GM12878 (cell line): Measurements from ENCODE around the gene MMP12. TPM values are rescaled to one million over a fixed set of nuclear protein-coding genes. Genes with fewer than 3 reads are reported as not detected.

Source experiments
- ATAC-seq: fragments of 200-7000 bp; cut with Tn5 transposase; 3 replicates; pipeline ENCODE4 v1.9.1; 2020; ENCODE audit warnings: mild to moderate bottlenecking, moderate library complexity
- BruUV-seq: library from RNA; stranded (reverse); fragments of 400-500 nt; replicated peaks from 2 replicates; lab custom pipeline; 2021; lab: Mats Ljungman, UMichigan
- CTCF ChIA-PET: fragments of 300-600 bp; sonication (Branson Sonifier 250); formaldehyde crosslinking; extraction: SDS; loops from one replicate; lab custom pipeline; 2021; ENCODE audit warnings: inconsistent platforms; lab: Yijun Ruan, JAX
- POLR2A ChIA-PET: fragments of 350-600 bp; formaldehyde crosslinking; extraction: SDS; loops from one replicate; lab custom pipeline; 2021; ENCODE audit warnings: inconsistent platforms; lab: Charles Lee
- RAD21 ChIA-PET: fragments of 300-600 bp; sonication (Branson Sonifier 250); formaldehyde crosslinking; loops from one replicate; lab custom pipeline; 2023; ENCODE audit warnings: antibody characterized with exemption; ENCODE audit not compliant: unreplicated experiment; lab: Charles Lee
- SMC1A ChIA-PET: fragments of 300-600 bp; sonication (Branson Sonifier 250); formaldehyde crosslinking; loops from one replicate; lab custom pipeline; 2023; ENCODE audit not compliant: unreplicated experiment, uncharacterized antibody; lab: Charles Lee
- DNase-seq: peaks from one replicate; pipeline ENCODE4 v3.0.0-alpha.2; 2011; ENCODE audit warnings: low read depth, low spot score
- FAIRE-seq: peaks from 3 replicates; lab custom pipeline; 2011; peaks lifted over from hg19 to GRCh38; lab: Jason Lieb, UNC
- H2AFZ ChIP-seq: 2 replicates; pipeline ENCODE4 v1.6.0; 2011; ENCODE audit warnings: low read depth, low read length, control low read depth; ENCODE audit not compliant: control insufficient read depth
- H3K27ac ChIP-seq: 2 replicates; pipeline ENCODE4 v1.5.1; 2011; ENCODE audit warnings: control low read depth; ENCODE audit not compliant: control insufficient read depth, insufficient read depth
- H3K27me3 ChIP-seq, 2 experiments: replicated peaks in 1 of 2; 2 replicates each; pipeline versions ENCODE4 v1.6.0 to v1.6.1; 2011; ENCODE audit warnings: low read length in 1 of 2; ENCODE audit not compliant: control insufficient read depth in 2 of 2, insufficient read depth in 2 of 2
- H3K36me3 ChIP-seq, 2 experiments: 2 replicates each; pipeline ENCODE4 v1.5.1; 2011; ENCODE audit warnings: low read length in 1 of 2; ENCODE audit not compliant: control insufficient read depth in 2 of 2, insufficient read depth in 2 of 2
- H3K4me1 ChIP-seq: 2 replicates; pipeline ENCODE4 v1.6.1; 2011; ENCODE audit warnings: mild to moderate bottlenecking, low read length, moderate library complexity, mixed read lengths; ENCODE audit not compliant: control insufficient read depth, insufficient read depth
- H3K4me2 ChIP-seq: 2 replicates; pipeline ENCODE4 v1.6.0; 2011; ENCODE audit warnings: control low read depth; ENCODE audit not compliant: control insufficient read depth, insufficient read depth
- H3K4me3 ChIP-seq: fragments of 200-600 bp; sonication (generic); 2 replicates; pipeline ENCODE4 v1.5.1; 2016
- H3K79me2 ChIP-seq: 2 replicates; pipeline ENCODE4 v1.6.0; 2011; ENCODE audit warnings: low read length; ENCODE audit not compliant: control insufficient read depth, insufficient read depth
- H3K9ac ChIP-seq: 2 replicates; pipeline ENCODE4 v1.8.0; 2011; ENCODE audit warnings: low read length, control low read depth, mixed read lengths; ENCODE audit not compliant: control insufficient read depth, insufficient read depth
- H3K9me3 ChIP-seq: replicated peaks from 3 replicates; pipeline ENCODE4 v1.5.1; 2011; ENCODE audit warnings: mild to moderate bottlenecking, low read length; ENCODE audit not compliant: control insufficient read depth, insufficient read depth
- H4K20me1 ChIP-seq: 2 replicates; pipeline ENCODE4 v1.6.0; 2011; ENCODE audit not compliant: control insufficient read depth, insufficient read depth
- CBX3 ChIP-seq: fragments of 200-600 bp; sonication (generic); IDR thresholded peaks from 2 replicates; pipeline ENCODE4 v1.6.1; 2016; ENCODE audit warnings: low read depth, borderline replicate concordance
- CUX1 ChIP-seq: IDR thresholded peaks from 2 replicates; pipeline ENCODE4 v1.6.1; 2012; ENCODE audit warnings: improper control_type of control experiment, low read depth, low read length; ENCODE audit not compliant: insufficient replicate concordance
- ESRRA ChIP-seq: IDR thresholded peaks from 2 replicates; pipeline ENCODE4 v1.6.1; 2012; ENCODE audit warnings: mild to moderate bottlenecking, low read length, improper control_type of control experiment
- ZBTB11 ChIP-seq: fragments of 450-650 bp; formaldehyde crosslinking; IDR thresholded peaks from 2 replicates; pipeline ENCODE4 v1.5.0; 2022; ENCODE audit warnings: mild to moderate bottlenecking, missing genetic modification characterization
- WGBS: methylation state at CpG from one replicate; pipeline ENCODE4 v1.1.6; 2016; ENCODE audit warnings: low lambda C conversion rate; ENCODE audit not compliant: insufficient replicate concordance, insufficient coverage; ENCODE audit errors: missing lambda C conversion rate; 5-methylcytosine and 5-hydroxymethylcytosine counted together
- in situ Hi-C: fragments of 300-500 bp; cut with MboI; formaldehyde crosslinking; loops from 9 replicates; pipeline ENCODE4 v1.14.3; 2018; ENCODE audit warnings: mixed read lengths
- intact Hi-C: fragments of 100-400 bp; cut with micrococcal nuclease; formaldehyde crosslinking; loops from one replicate; pipeline ENCODE4 v1.14.2; 2022; ENCODE audit not compliant: unreplicated experiment
- polyA plus RNA-seq, 11 experiments: library from polyadenylated mRNA; depleted of rRNA in 4 of 11; unstranded in 6 of 11; stranded (reverse) in 5 of 11; fragments of >200 nt; fragmentation: Nextera tagmentation in 4 of 11; fragmentation: Illumina TruSeq in 1 of 11; extraction: Ambion mirVana in 4 of 11; extraction: Trizol in 1 of 11; gene quantifications; 1 replicate in 1 of 11; 2 replicates in 10 of 11; pipeline versions ENCODE4 v1.2.1 to v1.2.3, GENCODE V29; 2011 to 2016; ENCODE audit warnings: inconsistent platforms in 2 of 11, missing spikeins in 2 of 11, low read depth in 1 of 11
- total RNA-seq, 4 experiments: library from RNA; depleted of rRNA in 3 of 4; stranded (reverse); fragments of >200 nt in 3 of 4; fragmentation: Illumina TruSeq in 1 of 4; extraction: Trizol in 1 of 4; gene quantifications; 2 replicates each; pipeline versions ENCODE4 v1.2.1 to v1.2.3, GENCODE V29; 2013 to 2021

The MMP12 gene
- total and polyA plus RNA-seq, 10 of the 15 experiments (the other 5 are each of a cell fraction or from before 2014, with no cell fraction given) = 0.14 TPM; not detected in 9

- TF ChIP-seq CBX3 (no peak), ESRRA (no peak), ZBTB11 (no peak)
- TF ChIP-seq, all 136 proteins: peak for 0
Measured at GRCh38 chr11:102829316-102830000, 45.3 kb downstream of the MMP12 start (continued).

- intact Hi-C loops (no loop called here), in situ Hi-C loops (no loop called here)
- no peak overlapping the region for H3K4me3 ChIP-seq
- no peak for DNase-seq
- H4K20me1 ChIP-seq = no peaks in the 10 kb centered on the region
- H2AFZ ChIP-seq = no peak overlapping the region
- no TSS peak for BruUV-seq
- no peaks in the 10 kb centered on the region for H3K9me3 ChIP-seq
- ChIA-PET POLR2A (no interaction called here), RAD21 (no interaction called here), SMC1A (no interaction called here)
- ATAC-seq = no peak
- 82% methylated on average over 1 of the region's 1 CpG for WGBS
- no peak overlapping the region for H3K27ac ChIP-seq
- no peak overlapping the region for H3K9ac ChIP-seq
- no peaks in the 10 kb centered on the region for H3K36me3 ChIP-seq
- no peak for TF ChIP-seq CUX1
- TF ChIP-seq, all 136 proteins: peak for 0
- no peaks in the 10 kb centered on the region for H3K27me3 ChIP-seq
- CTCF ChIA-PET = interaction anchor here (1.0 to 1.6 kb wide), 3 partner anchors 15 to 117 kb away, joined by 3 read pairs; no protein-coding TSS in a partner anchor
- no peaks in the 10 kb centered on the region for H3K79me2 ChIP-seq
- no peaks in the 10 kb centered on the region for H3K4me1 ChIP-seq
- no peak overlapping the region for H3K4me2 ChIP-seq
- no peak for FAIRE-seq
Measured at GRCh38 chr11:102824556-102824955, 50.2 kb downstream of the MMP12 start.
